ENCODE results near the gene MEMO1. TPM values are rescaled to one million over a fixed set of nuclear protein-coding genes. Genes with fewer than 3 reads are reported as not detected.

The MEMO1 gene
- total and polyA plus RNA-seq, 2 donors from 2014 or later: 22.2 to 28.6 TPM

DNA sequence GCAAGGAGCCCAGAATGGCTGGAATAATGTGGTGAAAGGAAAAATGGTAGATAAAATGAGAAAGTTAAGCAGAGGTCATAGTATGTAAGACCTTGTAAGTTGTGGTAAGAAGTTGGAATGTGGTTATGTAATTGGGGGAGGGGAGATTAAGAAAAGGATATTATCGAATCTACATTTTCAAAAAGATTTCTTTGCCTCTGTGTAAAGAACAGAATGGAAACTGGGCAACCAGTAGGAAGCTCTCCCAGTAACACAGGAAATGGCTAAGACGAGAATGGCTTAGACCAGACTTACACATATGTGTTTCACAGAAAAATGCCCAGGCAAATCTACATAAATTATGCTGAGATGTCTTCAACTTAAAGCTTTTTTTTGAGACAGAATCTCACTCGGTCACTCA is 13.2 kb downstream of the MEMO1 start:
- H3K9me3 ChIP-seq (ENCODE audit: control insufficient read depth in 2 of 3, insufficient read depth in 1 of 3, low read length in 3 of 3): no peaks in the 10 kb centered on the region
- no peak overlapping the region for H3K9ac ChIP-seq (ENCODE audit: low read length in 3 of 3)
- no peak overlapping the region for H3K27ac ChIP-seq (ENCODE audit: low read depth in 2 of 2, low read length in 2 of 2)
- TF ChIP-seq, protein P1, sequence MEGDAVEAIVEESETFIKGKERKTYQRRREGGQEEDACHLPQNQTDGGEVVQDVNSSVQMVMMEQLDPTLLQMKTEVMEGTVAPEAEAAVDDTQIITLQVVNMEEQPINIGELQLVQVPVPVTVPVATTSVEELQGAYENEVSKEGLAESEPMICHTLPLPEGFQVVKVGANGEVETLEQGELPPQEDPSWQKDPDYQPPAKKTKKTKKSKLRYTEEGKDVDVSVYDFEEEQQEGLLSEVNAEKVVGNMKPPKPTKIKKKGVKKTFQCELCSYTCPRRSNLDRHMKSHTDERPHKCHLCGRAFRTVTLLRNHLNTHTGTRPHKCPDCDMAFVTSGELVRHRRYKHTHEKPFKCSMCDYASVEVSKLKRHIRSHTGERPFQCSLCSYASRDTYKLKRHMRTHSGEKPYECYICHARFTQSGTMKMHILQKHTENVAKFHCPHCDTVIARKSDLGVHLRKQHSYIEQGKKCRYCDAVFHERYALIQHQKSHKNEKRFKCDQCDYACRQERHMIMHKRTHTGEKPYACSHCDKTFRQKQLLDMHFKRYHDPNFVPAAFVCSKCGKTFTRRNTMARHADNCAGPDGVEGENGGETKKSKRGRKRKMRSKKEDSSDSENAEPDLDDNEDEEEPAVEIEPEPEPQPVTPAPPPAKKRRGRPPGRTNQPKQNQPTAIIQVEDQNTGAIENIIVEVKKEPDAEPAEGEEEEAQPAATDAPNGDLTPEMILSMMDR (IDR thresholded peaks at IDR 0.05; ENCODE audit: borderline replicate concordance, extremely low read depth, insufficient read depth): no peak
- no peak overlapping the region for H3K4me3 ChIP-seq (ENCODE audit: low read length in 3 of 3)
- H3K4me1 ChIP-seq (ENCODE audit: control insufficient read depth in 2 of 3, insufficient read depth in 2 of 3, low read depth in 1 of 3, low read length in 3 of 3): no peaks in the 10 kb centered on the region
- H3K36me3 ChIP-seq (ENCODE audit: control insufficient read depth in 2 of 3, insufficient read depth in 3 of 3, low read length in 3 of 3): no peaks in the 10 kb centered on the region
- FAIRE-seq: no peak
- intact Hi-C loops (cut with DNase I): no loop called here
- no peak for DNase-seq
- no peaks in the 10 kb centered on the region for H3K27me3 ChIP-seq (ENCODE audit: control insufficient read depth, insufficient read depth, low read length)

DNA sequence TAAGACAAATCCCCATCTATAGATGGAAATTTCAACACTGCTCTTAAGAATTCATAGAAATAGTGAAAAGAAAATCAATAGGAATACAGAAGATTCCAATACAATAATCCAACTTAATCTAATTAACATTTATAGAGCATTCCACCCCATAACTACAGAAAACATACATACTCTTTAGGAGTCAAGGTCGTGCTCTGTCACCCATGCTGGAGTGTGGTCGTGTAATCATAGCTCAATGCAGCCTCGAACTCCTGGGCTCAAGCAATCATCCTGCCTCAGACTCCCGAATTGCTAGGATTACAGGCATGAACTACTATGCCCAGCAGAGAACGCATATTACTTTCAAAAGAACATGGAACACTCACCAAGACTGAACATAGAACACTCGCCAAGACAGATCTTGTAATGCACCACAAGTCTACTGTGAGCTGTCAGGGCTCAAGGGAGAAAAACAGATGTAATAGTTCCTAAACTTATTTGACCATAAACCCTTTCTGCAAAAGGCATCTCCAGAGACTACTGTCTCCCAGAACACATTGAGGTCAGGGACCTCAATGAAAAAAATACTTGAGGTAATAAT is 14.1 kb downstream of the MEMO1 start:
- DNase-seq (no peak), FAIRE-seq (no peak)
- intact Hi-C loops (cut with DNase I): no loop called here
- H3K4me1 ChIP-seq (ENCODE audit: control insufficient read depth in 2 of 3, insufficient read depth in 2 of 3, low read depth in 1 of 3, low read length in 3 of 3): no peaks in the 10 kb centered on the region
- no peaks in the 10 kb centered on the region for H3K9me3 ChIP-seq (ENCODE audit: control insufficient read depth in 2 of 3, insufficient read depth in 1 of 3, low read length in 3 of 3)
- H3K4me3 ChIP-seq (ENCODE audit: low read length in 3 of 3): no peak overlapping the region
- TF ChIP-seq, protein P1 (IDR thresholded peaks at IDR 0.05; ENCODE audit: borderline replicate concordance, extremely low read depth, insufficient read depth): no peak
- H3K27me3 ChIP-seq (ENCODE audit: control insufficient read depth, insufficient read depth, low read length): no peaks in the 10 kb centered on the region
- H3K27ac ChIP-seq (ENCODE audit: low read depth in 2 of 2, low read length in 2 of 2): no peak overlapping the region
- H3K9ac ChIP-seq (ENCODE audit: low read length in 3 of 3): no peak overlapping the region
- H3K36me3 ChIP-seq (ENCODE audit: control insufficient read depth in 2 of 3, insufficient read depth in 3 of 3, low read length in 3 of 3): no peaks in the 10 kb centered on the region

DNA sequence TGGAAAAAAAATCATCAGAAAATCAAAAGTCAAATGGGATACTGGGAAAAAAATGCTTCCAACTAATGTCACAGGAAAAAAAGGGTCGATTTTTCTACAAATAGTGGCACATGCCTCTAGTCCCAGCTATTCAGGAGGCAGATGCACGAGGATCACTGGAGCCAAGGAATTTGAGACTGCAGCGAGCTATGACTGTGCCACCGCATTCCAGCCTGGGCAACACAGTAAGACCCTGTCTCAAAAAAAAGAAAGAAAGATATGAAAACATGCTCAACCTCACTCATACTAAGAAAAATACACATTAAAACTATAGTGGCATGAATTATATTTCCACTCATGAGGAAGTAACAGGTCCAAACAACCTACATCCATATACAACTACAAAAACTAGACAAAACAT is 17.9 kb downstream of the MEMO1 start:
- Histone ChIP-seq H3K27me3 (ENCODE audit: control insufficient read depth, insufficient read depth, low read length) (no peaks in the 10 kb centered on the region), H3K27ac (ENCODE audit: low read depth in 2 of 2, low read length in 2 of 2) (no peak overlapping the region), H3K9ac (ENCODE audit: low read length in 3 of 3) (no peak overlapping the region), H3K4me3 (ENCODE audit: low read length in 3 of 3) (no peak overlapping the region), H3K36me3 (ENCODE audit: control insufficient read depth in 2 of 3, insufficient read depth in 3 of 3, low read length in 3 of 3) (no peaks in the 10 kb centered on the region), H3K9me3 (ENCODE audit: control insufficient read depth in 2 of 3, insufficient read depth in 1 of 3, low read length in 3 of 3) (no peaks in the 10 kb centered on the region), H3K4me1 (ENCODE audit: control insufficient read depth in 2 of 3, insufficient read depth in 2 of 3, low read depth in 1 of 3, low read length in 3 of 3) (no peaks in the 10 kb centered on the region)
- FAIRE-seq (no peak), DNase-seq (no peak)
- intact Hi-C loops (cut with DNase I): no loop called here
- TF ChIP-seq, protein P1 (IDR thresholded peaks at IDR 0.05; ENCODE audit: borderline replicate concordance, extremely low read depth, insufficient read depth): no peak

DNA sequence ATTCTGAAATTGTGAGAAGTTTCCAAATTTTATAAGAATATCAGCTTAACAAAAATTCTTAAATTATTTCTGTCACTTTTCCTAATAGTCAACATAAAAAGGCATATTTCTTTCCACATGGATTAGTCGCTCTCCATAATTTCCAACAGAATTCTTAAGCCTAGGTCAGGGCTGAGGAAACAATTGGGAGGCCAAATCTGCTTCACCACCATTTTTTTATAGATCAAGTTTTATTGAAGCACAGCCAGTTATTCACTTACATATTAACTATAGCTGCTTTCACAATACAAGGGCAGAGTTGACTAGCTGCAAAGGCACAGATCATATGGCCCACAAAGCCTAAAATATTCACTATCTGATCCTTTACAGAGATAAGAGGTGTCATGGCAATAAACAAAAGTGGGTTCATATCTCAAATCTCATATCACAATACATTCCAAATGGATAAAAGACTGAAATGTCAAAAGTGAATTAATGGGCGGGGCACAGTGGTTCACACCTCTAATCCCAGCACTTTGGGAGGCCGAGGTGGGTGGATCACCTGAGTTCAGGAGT is 18.7 kb downstream of the MEMO1 start:
- H3K4me3 ChIP-seq (ENCODE audit: low read length in 3 of 3): no peak overlapping the region
- TF ChIP-seq, protein P1 (IDR thresholded peaks at IDR 0.05; ENCODE audit: borderline replicate concordance, extremely low read depth, insufficient read depth): no peak

More for the DNA sequence above, 18.7 kb downstream of the MEMO1 start:
- DNase-seq: no peak
- H3K9me3 ChIP-seq (ENCODE audit: control insufficient read depth in 2 of 3, insufficient read depth in 1 of 3, low read length in 3 of 3): no peaks in the 10 kb centered on the region
- FAIRE-seq: no peak
- intact Hi-C loops (cut with DNase I): no loop called here
- no peak overlapping the region for H3K27ac ChIP-seq (ENCODE audit: low read depth in 2 of 2, low read length in 2 of 2)
- no peak overlapping the region for H3K9ac ChIP-seq (ENCODE audit: low read length in 3 of 3)
- H3K4me1 ChIP-seq (ENCODE audit: control insufficient read depth in 2 of 3, insufficient read depth in 2 of 3, low read depth in 1 of 3, low read length in 3 of 3): no peaks in the 10 kb centered on the region
- H3K36me3 ChIP-seq (ENCODE audit: control insufficient read depth in 2 of 3, insufficient read depth in 3 of 3, low read length in 3 of 3): no peaks in the 10 kb centered on the region
- no peaks in the 10 kb centered on the region for H3K27me3 ChIP-seq (ENCODE audit: control insufficient read depth, insufficient read depth, low read length)
